A673 (cell line): ENCODE measurements around the gene ALDH1L1.

Experiments
- CTCF ChIP-seq: fragments of 300-800, 200-600 bp; sonication (generic); conservative IDR thresholded peaks from 2 replicates; pipeline ENCODE4 v1.5.1; 2017; ENCODE audit warnings: low read depth, mild to moderate bottlenecking, antibody characterized with exemption, low read length, moderate library complexity, mixed read lengths
- EZH2 ChIP-seq: fragments of 200-600 bp; sonication (generic); IDR thresholded peaks from 2 replicates; pipeline ENCODE4 v1.6.1; 2017; ENCODE audit warnings: borderline replicate concordance, low read depth, mild to moderate bottlenecking, mixed read lengths, antibody characterized with exemption, low read length; ENCODE audit not compliant: poor library complexity, severe bottlenecking

DNA sequence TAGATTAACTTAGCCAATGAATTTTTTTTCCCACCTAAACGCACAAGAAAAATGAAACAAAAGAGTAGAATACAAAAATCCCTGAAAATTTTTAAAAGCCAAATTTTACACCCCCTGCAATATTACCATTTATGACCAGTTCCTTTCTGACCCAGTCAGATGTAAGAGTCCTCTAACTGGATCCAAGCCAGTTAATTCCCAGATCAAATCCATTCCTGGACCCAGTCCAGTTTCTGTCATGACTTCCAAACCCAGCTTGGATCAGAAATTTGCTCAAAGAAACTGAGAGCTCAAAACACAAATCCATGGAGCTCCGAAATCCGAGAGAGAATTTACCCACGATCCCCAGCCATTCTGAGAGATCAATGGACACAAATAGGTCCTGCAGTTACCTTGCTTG, 17.0 kb upstream of the ALDH1L1 start:
- TF ChIP-seq EZH2 (no peak), CTCF (no peak)
